T follicular helper cell (primary cell): ENCODE results near the gene RNF34.

Source experiments
- DNase-seq: peaks from one replicate; pipeline ENCODE4 v3.0.0-alpha.2; 2020; ENCODE audit warnings: low read depth

The RNF34 gene

DNA sequence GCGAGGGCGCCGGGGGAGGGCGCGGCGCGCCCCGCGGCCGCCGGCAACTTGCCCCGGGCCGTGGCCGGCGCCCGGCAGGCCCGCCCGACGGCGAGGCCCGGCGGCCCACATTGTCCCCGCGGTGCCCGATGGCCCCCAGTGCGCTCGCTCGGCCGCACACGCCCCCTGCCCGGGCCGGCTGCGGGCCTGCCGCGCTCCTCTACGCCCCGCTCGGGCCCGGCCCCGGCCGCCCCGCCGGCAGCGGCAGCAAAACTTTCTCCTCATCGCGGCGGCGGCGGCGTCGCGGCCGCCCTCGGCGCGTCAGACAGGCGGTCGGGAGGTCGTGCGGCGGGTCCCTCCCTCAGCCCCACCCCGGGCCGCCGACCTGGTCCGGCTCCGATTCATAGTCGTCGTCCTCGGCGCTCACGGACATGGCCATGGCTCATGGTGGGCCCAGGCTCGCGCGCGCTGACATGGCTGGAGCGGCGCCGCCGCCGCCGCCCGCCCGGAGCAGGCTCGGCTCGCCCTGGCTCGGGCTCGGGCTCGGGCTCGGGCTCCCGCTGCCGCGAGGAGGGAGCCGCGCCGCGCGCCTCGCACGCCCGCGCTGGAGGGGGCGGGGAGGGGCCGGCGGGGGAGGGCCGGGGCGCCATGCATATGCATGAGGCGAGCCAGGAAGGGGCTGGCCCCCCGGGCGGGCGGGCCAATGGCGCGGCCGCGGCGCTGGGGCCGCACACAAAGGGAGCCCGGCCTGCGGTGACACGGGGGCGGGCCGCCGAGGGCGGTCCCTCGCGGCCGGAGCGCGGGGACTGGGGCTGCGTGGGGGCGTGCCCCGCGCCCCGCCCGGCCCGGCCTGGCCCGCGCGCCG, 67.1 kb downstream of the RNF34 start:
- peak; percentile 83 for DNase-seq

DNA sequence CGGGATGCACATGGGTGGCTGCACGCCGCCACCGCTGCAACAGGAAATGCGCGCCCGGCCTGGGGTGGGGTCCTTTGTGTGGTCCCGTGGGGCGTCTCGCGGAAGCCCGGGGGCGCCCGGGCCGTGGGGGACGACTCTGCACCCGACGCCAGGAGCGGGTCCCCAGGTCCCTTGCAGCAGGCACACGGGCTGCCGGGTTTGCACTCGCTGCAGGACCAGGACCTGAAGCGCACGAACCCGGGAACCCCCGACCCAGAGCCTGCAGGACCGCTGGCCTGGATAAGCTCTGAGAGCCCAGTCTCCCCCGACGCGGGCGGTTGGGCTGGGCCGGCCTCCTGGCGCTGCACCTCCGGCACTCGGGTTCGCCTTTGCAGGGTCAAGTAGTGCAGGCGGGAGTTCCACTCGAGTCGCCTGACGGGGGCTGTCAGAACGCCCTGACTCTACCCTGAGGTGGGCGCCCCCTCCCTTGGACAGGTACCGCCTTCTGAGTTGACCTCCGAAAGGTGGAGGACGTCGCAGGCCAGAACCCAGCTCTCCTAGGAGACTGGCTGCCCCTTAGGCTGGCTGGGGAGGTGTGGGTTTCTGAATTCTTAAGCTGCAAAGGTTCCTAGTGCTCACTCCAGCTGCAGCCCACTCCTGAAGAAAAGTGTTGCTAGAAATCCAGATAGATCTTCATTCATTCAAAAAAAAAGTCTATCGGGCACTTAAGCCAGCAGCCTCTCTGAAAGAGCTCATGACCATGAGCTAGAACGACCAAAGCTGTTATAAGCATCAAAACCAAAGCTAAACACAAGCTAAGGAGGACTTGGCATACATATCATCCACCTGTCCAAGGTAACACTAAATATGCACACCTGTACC, 68.0 kb downstream of the RNF34 start:
- peak; percentile 4 for DNase-seq

DNA sequence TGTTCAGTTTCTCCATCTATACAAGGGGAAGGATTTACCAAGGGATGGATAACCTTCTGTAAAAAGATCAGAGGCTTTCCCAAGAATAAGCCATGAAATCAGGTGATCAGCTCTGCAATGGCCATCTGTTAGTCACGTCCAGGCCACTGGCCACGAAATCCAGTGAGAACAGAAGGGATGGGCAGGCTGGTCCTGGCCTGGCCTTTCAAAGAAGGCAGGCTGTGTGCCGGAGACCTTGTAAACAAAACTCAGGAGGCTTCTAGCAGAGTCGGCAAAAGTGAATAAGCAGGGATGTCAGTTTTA, 68.5 kb downstream of the RNF34 start:
- DNase-seq, result no peak

DNA sequence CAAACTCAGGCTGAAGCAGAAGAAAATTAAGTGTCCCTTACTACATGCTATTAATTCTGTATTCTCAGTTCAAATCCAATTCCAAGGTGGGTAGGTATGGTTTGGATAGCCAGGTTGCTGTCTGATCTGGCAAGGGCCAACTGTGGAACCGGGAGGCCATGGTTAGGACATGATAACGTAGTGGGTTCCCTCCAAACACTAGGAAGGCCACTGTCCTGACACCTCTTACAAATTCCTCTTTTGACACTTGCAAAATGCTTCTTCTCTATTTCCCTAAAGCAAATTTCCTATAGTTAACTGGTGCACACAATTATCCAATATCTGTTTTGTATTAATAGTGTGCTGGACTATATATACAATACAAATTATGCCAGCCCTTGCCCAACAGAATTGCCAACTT, 70.8 kb downstream of the RNF34 start:
- DNase-seq, result no peak

DNA sequence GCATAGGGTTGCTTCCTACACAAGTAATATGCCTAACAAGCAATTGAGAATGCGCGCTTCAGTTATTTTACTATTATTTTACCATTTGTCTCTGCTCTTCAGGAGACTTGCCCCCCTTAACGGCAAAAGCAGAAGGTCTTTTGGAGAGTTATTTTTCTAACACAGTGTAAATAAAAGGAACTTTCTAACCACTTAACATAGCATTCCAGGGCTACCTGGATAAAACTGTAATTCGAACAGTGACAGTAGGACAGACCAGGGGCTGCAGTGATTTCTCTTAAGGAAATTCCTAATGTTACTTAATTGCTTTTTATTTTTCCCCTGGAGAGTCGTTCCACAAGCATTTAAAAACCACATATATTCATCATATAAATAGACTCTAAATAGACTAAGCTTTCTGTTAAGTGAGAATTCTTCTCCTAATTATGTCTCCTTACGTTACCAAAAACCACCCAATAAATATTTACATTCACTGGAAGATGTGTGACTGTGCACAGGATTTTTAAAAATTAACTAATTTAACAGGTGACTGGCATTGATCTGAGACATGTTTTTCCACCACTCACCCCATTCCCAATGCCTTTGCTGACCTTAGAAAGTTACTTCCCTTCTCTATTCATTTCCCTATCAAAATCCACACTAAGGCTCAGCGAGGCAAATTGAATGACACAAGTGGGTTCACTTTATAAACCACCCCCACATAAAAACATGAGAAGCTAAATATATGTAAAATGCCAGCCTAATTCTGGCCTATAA, 72.4 kb downstream of the RNF34 start:
- no peak for DNase-seq
